Measurements from ENCODE around the gene GLB1L2.

Gene GLB1L2

DNA sequence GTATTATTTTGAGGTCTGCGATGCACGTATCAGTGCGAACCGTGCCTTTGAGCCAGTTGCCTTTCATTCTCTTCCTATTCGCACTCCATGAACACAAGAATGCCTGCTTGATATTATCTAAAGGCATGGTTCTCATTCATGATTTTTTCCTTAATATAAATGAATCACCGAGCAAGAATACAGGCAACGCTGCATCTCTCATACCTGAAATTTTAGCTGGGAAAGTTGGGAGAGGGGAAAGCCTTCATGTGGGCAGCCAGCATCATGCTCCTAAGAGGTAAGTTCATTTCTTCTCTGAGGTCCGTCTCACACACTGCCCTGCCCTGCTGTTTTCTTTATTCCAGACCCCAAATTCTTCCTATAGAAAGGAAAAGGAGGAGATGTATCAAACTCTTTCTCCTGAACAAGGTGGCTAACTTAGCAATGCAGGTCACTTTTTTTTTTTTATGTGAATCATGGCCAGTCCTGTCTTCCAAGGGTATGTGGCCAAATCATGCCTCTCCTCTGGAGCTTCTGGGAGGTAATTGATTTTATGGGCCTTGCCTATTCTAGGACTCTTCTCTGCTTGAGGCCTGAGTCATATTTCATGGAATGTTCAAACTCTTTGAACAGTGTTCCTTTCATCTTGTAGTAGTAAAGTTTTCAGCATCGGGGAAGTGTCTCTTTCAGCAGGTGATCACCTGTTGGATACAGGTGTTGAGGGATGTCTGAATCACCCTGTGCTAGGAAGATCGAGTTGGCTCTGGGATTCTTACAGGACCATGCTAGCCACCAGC, 3.2 kb downstream of the GLB1L2 start:
- no peak overlapping the region for H3K4me3 ChIP-seq (replicated peaks in 1 of 2; ENCODE audit: low read depth in 2 of 2, low read length in 2 of 2)
- TF ChIP-seq, protein P1, sequence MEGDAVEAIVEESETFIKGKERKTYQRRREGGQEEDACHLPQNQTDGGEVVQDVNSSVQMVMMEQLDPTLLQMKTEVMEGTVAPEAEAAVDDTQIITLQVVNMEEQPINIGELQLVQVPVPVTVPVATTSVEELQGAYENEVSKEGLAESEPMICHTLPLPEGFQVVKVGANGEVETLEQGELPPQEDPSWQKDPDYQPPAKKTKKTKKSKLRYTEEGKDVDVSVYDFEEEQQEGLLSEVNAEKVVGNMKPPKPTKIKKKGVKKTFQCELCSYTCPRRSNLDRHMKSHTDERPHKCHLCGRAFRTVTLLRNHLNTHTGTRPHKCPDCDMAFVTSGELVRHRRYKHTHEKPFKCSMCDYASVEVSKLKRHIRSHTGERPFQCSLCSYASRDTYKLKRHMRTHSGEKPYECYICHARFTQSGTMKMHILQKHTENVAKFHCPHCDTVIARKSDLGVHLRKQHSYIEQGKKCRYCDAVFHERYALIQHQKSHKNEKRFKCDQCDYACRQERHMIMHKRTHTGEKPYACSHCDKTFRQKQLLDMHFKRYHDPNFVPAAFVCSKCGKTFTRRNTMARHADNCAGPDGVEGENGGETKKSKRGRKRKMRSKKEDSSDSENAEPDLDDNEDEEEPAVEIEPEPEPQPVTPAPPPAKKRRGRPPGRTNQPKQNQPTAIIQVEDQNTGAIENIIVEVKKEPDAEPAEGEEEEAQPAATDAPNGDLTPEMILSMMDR (IDR thresholded peaks at IDR 0.05; ENCODE audit: low read depth, low read length), result no peak
- DNase-seq (ENCODE audit: low read depth in 2 of 2), result no peak

DNA sequence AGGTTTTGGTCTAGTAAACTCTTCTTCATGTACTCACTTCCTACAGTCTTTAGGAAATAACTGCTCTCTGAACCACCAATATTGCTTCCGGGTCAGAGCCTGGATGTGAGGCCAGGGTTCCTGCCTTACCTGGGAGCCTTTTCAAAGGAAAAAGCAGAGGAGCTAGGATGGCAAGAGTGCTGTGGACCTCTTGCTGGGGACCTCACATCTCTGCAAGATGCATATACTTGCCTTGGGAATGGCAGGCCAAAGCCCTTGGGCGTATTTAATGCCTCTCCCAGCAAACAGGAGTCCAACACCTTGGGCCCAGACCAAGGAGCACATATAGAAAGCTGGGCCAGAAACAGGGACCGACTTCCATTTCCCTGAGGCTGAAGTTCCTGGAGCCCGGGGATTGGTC, 5.3 kb downstream of the GLB1L2 start:
- no peak overlapping the region for H3K4me3 ChIP-seq (replicated peaks in 1 of 2; ENCODE audit: low read depth in 2 of 2, low read length in 2 of 2)
- no peak for DNase-seq (ENCODE audit: low read depth in 2 of 2)
- TF ChIP-seq, protein P1 (IDR thresholded peaks at IDR 0.05; ENCODE audit: low read depth, low read length), result no peak

DNA sequence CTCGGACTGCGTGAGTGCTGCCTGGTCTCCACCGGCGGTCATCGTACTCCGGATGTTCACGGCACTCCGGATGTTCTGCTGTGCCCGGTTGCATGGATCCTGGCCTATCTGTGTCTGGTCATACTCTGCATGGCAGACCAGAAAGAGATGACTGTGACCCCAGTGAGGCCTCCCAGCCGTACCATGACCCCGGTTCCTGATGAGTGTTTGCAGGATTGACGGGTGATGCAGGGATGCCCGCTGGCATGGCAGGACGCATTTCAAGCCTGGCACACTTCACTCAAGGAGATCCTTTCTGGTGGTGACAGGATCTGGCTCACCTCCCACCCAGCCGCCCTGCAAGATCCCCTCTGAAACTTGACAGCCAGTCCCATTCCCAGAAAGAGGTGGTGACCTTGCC, 6.3 kb downstream of the GLB1L2 start:
- H3K4me3 ChIP-seq (replicated peaks in 1 of 2; ENCODE audit: low read depth in 2 of 2, low read length in 2 of 2), result no peak overlapping the region
- TF ChIP-seq, protein P1 (IDR thresholded peaks at IDR 0.05; ENCODE audit: low read depth, low read length), result no peak
- DNase-seq (ENCODE audit: low read depth in 2 of 2), result no peak

- TF ChIP-seq, protein P1 (IDR thresholded peaks at IDR 0.05; ENCODE audit: low read depth, low read length), result no peak
These were observed 6.9 kb downstream of the GLB1L2 start for GRCh38 chr11:134338654-134339053.

GRCh38 chr11:134339756-134340155, 8.0 kb downstream of the GLB1L2 start:
- TF ChIP-seq, protein P1 (IDR thresholded peaks at IDR 0.05; ENCODE audit: low read depth, low read length), result no peak
- H3K4me3 ChIP-seq (replicated peaks in 1 of 2; ENCODE audit: low read depth in 2 of 2, low read length in 2 of 2), result no peak overlapping the region
- no peak for DNase-seq (ENCODE audit: low read depth in 2 of 2)

More at GRCh38 chr11:134338654-134339053, 6.9 kb downstream of the GLB1L2 start:
- H3K4me3 ChIP-seq (replicated peaks in 1 of 2; ENCODE audit: low read depth in 2 of 2, low read length in 2 of 2), result no peak overlapping the region
- no peak for DNase-seq (ENCODE audit: low read depth in 2 of 2)

- TF ChIP-seq, protein P1 (IDR thresholded peaks at IDR 0.05; ENCODE audit: low read depth, low read length), result no peak
- DNase-seq (ENCODE audit: low read depth in 2 of 2), result no peak
- no peak overlapping the region for H3K4me3 ChIP-seq (replicated peaks in 1 of 2; ENCODE audit: low read depth in 2 of 2, low read length in 2 of 2)
These were observed 8.7 kb downstream of the GLB1L2 start for GRCh38 chr11:134340354-134340964.

Data from cardiac fibroblast (primary cell).